Stomach (tissue), 4 donors: ENCODE data around the gene DENND4C.

ENCODE experiments used
- CTCF ChIP-seq, 7 experiments: fragments of 450-650 bp in 4 of 7; fragments of 200-600 bp in 3 of 7; sonication (generic) in 3 of 7; IDR thresholded peaks; one replicate each; pipeline ENCODE4 v1.5.1; 2016 to 2019; ENCODE audit warnings: antibody characterized with exemption in 7 of 7, control low read depth in 2 of 7, mild to moderate bottlenecking in 1 of 7
- POLR2A ChIP-seq, 4 donors: fragments of 450-650 bp; IDR thresholded peaks; one replicate each; pipeline ENCODE4 v1.6.1; 2016; ENCODE audit warnings: antibody characterized with exemption in 4 of 4, control low read depth in 2 of 4, mild to moderate bottlenecking in 1 of 4, moderate library complexity in 1 of 4

- TF ChIP-seq POLR2A (IDR thresholded peaks at IDR 0.05) (no peak), CTCF (IDR thresholded peaks at IDR 0.05) (no peak)
These were observed 22.4 kb downstream of the DENND4C start for GRCh38 chr9:19252885-19253219.
